ENCODE results near the gene MIDN.
"Not testable (repeated sequence)": the region's sequence is repeated elsewhere in the genome, so short reads cannot be mapped to it uniquely, and the experiment has no call there.

MIDN gene

GRCh38 chr19:1296575-1297271, 48.3 kb downstream of the MIDN start:
- DNase-seq, result no peak

GRCh38 chr19:1298235-1298634, 49.9 kb downstream of the MIDN start:
- no peak for DNase-seq

GRCh38 chr19:1299801-1300200, 51.4 kb downstream of the MIDN start:
- no peak for DNase-seq

GRCh38 chr19:1300744-1301490, 52.5 kb downstream of the MIDN start:
- no peak for DNase-seq

GRCh38 chr19:1302533-1303239, 54.3 kb downstream of the MIDN start:
- no peak for DNase-seq

GRCh38 chr19:1304197-1304924, 56.0 kb downstream of the MIDN start:
- no peak for DNase-seq

- DNase-seq, result not testable (repeated sequence)
Measured at GRCh38 chr19:1305354-1305753, 57.0 kb downstream of the MIDN start.

- DNase-seq, result no peak
Measured at GRCh38 chr19:1307320-1307719, 58.9 kb downstream of the MIDN start.

GRCh38 chr19:1307755-1308303, 59.4 kb downstream of the MIDN start:
- DNase-seq, result no peak

GRCh38 chr19:1308718-1309117, 60.3 kb downstream of the MIDN start:
- no peak for DNase-seq
